HEK293 (cell line): Measurements from ENCODE around the gene PERCC1.

Source experiments
- CTCF ChIP-seq: fragments of 450-650 bp; formaldehyde crosslinking; IDR thresholded peaks from 2 replicates; pipeline ENCODE4 v1.5.1; 2016; ENCODE audit warnings: missing biosample characterization, missing genetic modification characterization
- TCF7L2 ChIP-seq: IDR thresholded peaks from 2 replicates; pipeline ENCODE4 v1.6.1; 2011; ENCODE audit warnings: low read depth, mild to moderate bottlenecking, inconsistent platforms, low read length, moderate library complexity, borderline replicate concordance
- ZBTB7A ChIP-seq: fragments of 450-650 bp; formaldehyde crosslinking; IDR thresholded peaks from 2 replicates; pipeline ENCODE4 v1.5.1; 2016; ENCODE audit warnings: low read depth, missing biosample characterization, missing genetic modification characterization
- ZNF138 ChIP-seq: fragments of 450-650 bp; formaldehyde crosslinking; IDR thresholded peaks from 2 replicates; pipeline ENCODE4 v1.5.1; 2016; ENCODE audit warnings: missing biosample characterization, missing genetic modification characterization, borderline replicate concordance
- ZNF223 ChIP-seq: fragments of 450-650 bp; formaldehyde crosslinking; IDR thresholded peaks from 2 replicates; pipeline ENCODE4 v1.5.1; 2016; ENCODE audit warnings: missing biosample characterization, missing genetic modification characterization
- ZNF530 ChIP-seq: fragments of 450-650 bp; formaldehyde crosslinking; IDR thresholded peaks from 2 replicates; pipeline ENCODE4 v1.5.1; 2016; ENCODE audit warnings: low read depth, missing biosample characterization, missing genetic modification characterization

GRCh38 chr16:1401061-1401757, 29.7 kb upstream of the PERCC1 start:
- TF ChIP-seq ZNF138 (tag by site-specific recombination) (no peak), ZNF530 (tag by site-specific recombination) (no peak), ZBTB7A (tag by site-specific recombination) (no peak), ZNF223 (tag by site-specific recombination) (no peak), CTCF (tag by site-specific recombination) (no peak), TCF7L2 (no peak)
